Measurements from ENCODE around the gene TIAL1. TPM values are rescaled to one million over a fixed set of nuclear protein-coding genes. Genes with fewer than 3 reads are reported as not detected.

The TIAL1 gene, protein sequence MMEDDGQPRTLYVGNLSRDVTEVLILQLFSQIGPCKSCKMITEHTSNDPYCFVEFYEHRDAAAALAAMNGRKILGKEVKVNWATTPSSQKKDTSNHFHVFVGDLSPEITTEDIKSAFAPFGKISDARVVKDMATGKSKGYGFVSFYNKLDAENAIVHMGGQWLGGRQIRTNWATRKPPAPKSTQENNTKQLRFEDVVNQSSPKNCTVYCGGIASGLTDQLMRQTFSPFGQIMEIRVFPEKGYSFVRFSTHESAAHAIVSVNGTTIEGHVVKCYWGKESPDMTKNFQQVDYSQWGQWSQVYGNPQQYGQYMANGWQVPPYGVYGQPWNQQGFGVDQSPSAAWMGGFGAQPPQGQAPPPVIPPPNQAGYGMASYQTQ
- 28.0 and 44.2 TPM in 2 replicates for total RNA-seq (2012; rRNA removed)
- 62.9 and 83.5 TPM in 2 replicates for polyA plus RNA-seq (2012; rRNA removed)
- polyA plus RNA-seq (2012; cell fraction: cytosol; rRNA removed) = 14.1 and 19.3 TPM in 2 replicates
- 63.6 and 388 TPM in 2 replicates for polyA plus RNA-seq (2012; cell fraction: nucleus; rRNA removed; ENCODE audit: low replicate concordance)
- Bru-seq, nascent RNA = percentile 95 among the genes with signal in this experiment
- BruChase-seq, experiment 1, labeled RNA remaining after a 6-hour chase = percentile 96 among the genes with signal in this experiment
- BruChase-seq, experiment 2, labeled RNA remaining after a 2-hour chase = percentile 96 among the genes with signal in this experiment
- long read RNA-seq, full-length matches to known transcripts = 19 of 54 reads
- long read RNA-seq, partial matches to known transcripts = 19 of 54 reads
- long read RNA-seq, other reads (novel, unspliced or antisense) = 16 of 54 reads

DNA sequence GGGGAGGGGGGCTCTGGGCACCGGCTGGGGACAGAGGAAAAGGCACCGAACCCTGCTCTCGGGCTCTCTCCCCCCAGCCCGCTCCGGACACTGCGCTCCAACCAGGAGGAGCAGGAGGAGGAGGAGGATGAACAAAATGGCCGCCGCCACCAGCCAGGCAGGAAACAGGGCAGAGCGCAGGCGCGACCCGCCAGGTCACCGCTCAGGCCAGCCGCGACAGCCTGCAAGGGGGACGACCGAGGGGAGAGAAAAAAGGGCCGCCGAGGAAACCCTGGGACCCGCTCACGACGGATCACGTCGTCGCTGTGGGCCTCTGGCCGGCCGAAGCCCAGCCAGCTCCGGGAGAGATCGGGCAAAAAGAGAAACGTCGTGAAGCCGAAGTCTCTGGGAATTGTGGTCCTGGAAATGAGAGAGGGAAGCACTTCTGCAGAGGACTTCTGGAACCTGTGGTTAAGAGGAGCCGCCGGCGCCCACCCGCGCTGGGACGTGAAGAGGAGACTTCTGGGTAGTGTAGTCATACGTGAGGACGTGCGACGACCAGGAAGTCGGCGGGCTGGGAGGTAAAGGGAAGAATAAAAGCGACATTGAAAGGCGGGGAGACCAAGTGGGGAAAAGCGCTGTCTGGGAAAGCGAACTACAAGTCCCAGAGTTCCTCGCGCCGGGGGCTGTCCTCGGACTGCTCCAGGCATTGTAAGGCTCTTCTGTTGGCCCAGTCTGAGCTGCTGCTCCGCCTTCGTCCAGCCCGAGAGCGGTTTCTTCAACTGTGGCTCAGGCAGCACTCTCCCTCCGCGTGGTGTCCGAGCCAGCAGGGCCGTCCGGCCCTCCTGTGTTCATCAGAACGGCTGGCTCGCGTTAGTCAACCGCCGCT is at the start of gene TIAL1:
TIAL1 (minus strand) TSS at position 428 of the 868 bp plus-strand sequence. CDS start 499 bp downstream, outside the sequence.
- intact Hi-C loops (cut with micrococcal nuclease) (loop anchor here (2.0 kb wide), 2 partner anchors 128 to 398 kb away; no protein-coding TSS in a partner anchor), dilution Hi-C loops (cut with HindIII; ENCODE audit: low sequenced_read_pairs, unreplicated experiment) (no loop called here), in situ Hi-C loops (cut with MboI; ENCODE audit: low sequenced_read_pairs) (no loop called here)
- H2BK5ac ChIP-seq (ENCODE audit: low read depth, low read length, poor library complexity, severe bottlenecking) = peak within 1 kb of the TSS; percentile 93
- peak within 1 kb of the TSS; percentile 95 for H3K23ac ChIP-seq (ENCODE audit: low read depth, low read length)
- peak within 1 kb of the TSS; percentile 96 for H3K9ac ChIP-seq (ENCODE audit: low read depth, low read length)
- peak within 1 kb of the TSS; percentile 95 for H2AFZ ChIP-seq (replicated peaks; ENCODE audit: low read length, poor library complexity)
- peaks cover 5% of the 10 kb centered on the region; the same call in 1 of the 2 replicates for H3K4me1 ChIP-seq (ENCODE audit: control insufficient read depth, insufficient read depth, low read length)
- H3K9me3 ChIP-seq (ENCODE audit: control insufficient read depth, insufficient read depth, low read length) = peaks cover 2% of the 10 kb centered on the region; the same call in 1 of the 2 replicates
- peaks cover 6% of the 10 kb centered on the region for H3K36me3 ChIP-seq (ENCODE audit: control insufficient read depth, insufficient read depth, low read length)
- H3K27ac ChIP-seq (ENCODE audit: insufficient read depth, low read length) = peak within 1 kb of the TSS; percentile 96
- peak within 1 kb of the TSS; percentile 78 for H3K4me3 ChIP-seq (ENCODE audit: insufficient read depth, low read depth, low read length)
- POLR2A ChIA-PET (ENCODE audit: unreplicated experiment) = interaction anchor here (0.6 to 1.0 kb wide), 2 partner anchors 58 to 572 kb away, joined by 3 read pairs; no protein-coding TSS in a partner anchor
- peak within 1 kb of the TSS; percentile 97 for H3K4me2 ChIP-seq (ENCODE audit: low read depth, low read length)
- H2BK120ac ChIP-seq (ENCODE audit: low read depth, low read length) = peak within 1 kb of the TSS; percentile 80; the same call in 1 of the 2 replicates
- BruUV-seq (replicated peaks) = no TSS peak
- H3K79me1 ChIP-seq (ENCODE audit: low read depth in 1 of 2, low read length in 2 of 2) = peaks cover 3 to 27% of the 10 kb centered on the region in 2 experiments; a peak in 2 of 4 replicates
- no peak within 1 kb of the TSS for H2BK15ac ChIP-seq (ENCODE audit: low read depth, low read length)
- ATAC-seq (ENCODE audit: low read depth) (peak; percentile 87), DNase-seq (peak; percentile 99)
- TF ChIP-seq SMC3 (IDR thresholded peaks at IDR 0.05; ENCODE audit: low read depth, low read length) (no peak), MXI1 (IDR thresholded peaks at IDR 0.05; ENCODE audit: borderline replicate concordance, low read depth, low read length) (peak; percentile 100), CEBPB (IDR thresholded peaks at IDR 0.05; ENCODE audit: low read depth, low read length) (no peak), MAZ (IDR thresholded peaks at IDR 0.05; ENCODE audit: borderline replicate concordance, low read depth, low read length) (peak; percentile 85; the same call in 1 of the 2 replicates), MAFK (IDR thresholded peaks at IDR 0.05; ENCODE audit: low read depth, low read length) (no peak), BHLHE40 (IDR thresholded peaks at IDR 0.05; ENCODE audit: low read depth, low read length) (no peak), POLR2A (IDR thresholded peaks at IDR 0.05; ENCODE audit: low read depth, low read length) (peak; percentile 71)
- H3K56ac ChIP-seq (ENCODE audit: extremely low read depth, insufficient read depth, low read length) = peak within 1 kb of the TSS; percentile 94
- H3K27me3 ChIP-seq (ENCODE audit: control insufficient read depth, insufficient read depth, low read length) = no peaks in the 10 kb centered on the region
- CTCF ChIA-PET = interaction anchor here (1.4 kb wide), 1 partner anchor 37 kb away, joined by 5 read pairs; no protein-coding TSS in a partner anchor
- peak within 1 kb of the TSS; percentile 99 for H3K14ac ChIP-seq (replicated peaks; ENCODE audit: low read depth, low read length)
- WGBS, 2 experiments (ENCODE audit: extremely low coverage in 2 of 2, insufficient read length in 1 of 2) = 0% methylated on average over 30 of the region's 66 CpGs; no CpG with 5 or more reads in 1 of the 2 experiments
- peak within 1 kb of the TSS; percentile 89 for H2AK5ac ChIP-seq (ENCODE audit: low read depth, low read length)
- H3K9me1 ChIP-seq (ENCODE audit: insufficient read depth, low read length) = peaks cover 8% of the 10 kb centered on the region; the same call in 1 of the 2 replicates
- peak within 1 kb of the TSS; percentile 89 for H4K91ac ChIP-seq (ENCODE audit: insufficient read depth, low read depth, low read length)
- H4K5ac ChIP-seq (ENCODE audit: low read depth, low read length) = peak within 1 kb of the TSS; percentile 91
- peak within 1 kb of the TSS; percentile 97 for H3K4ac ChIP-seq (ENCODE audit: low read depth, low read length)
- H3K18ac ChIP-seq (ENCODE audit: low read depth, low read length) = peak within 1 kb of the TSS; percentile 88
- H2AK9ac ChIP-seq (replicated peaks; ENCODE audit: low read depth, low read length, poor library complexity) = peak within 1 kb of the TSS; percentile 98
- peaks cover 38% of the 10 kb centered on the region for H4K20me1 ChIP-seq (ENCODE audit: insufficient read depth, low read length)
- H2BK20ac ChIP-seq (ENCODE audit: low read depth, low read length) = no peak within 1 kb of the TSS
- H4K8ac ChIP-seq (ENCODE audit: low read depth in 2 of 2, low read length in 2 of 2) = peak within 1 kb of the TSS; percentile 38 to 89

Data from IMR-90 (cell line).